HepG2 (cell line): ENCODE measurements around the gene LGALS8. TPM values are rescaled to one million over a fixed set of nuclear protein-coding genes. Genes with fewer than 3 reads are reported as not detected.

Source experiments
- ELF4 ChIP-seq: sonication (generic); formaldehyde crosslinking; IDR thresholded peaks from 2 replicates; pipeline ENCODE4 v1.5.0; 2020; ENCODE audit warnings: missing genetic modification reagents, mild to moderate bottlenecking, moderate library complexity, borderline replicate concordance
- HMGXB4 ChIP-seq, 2 experiments: sonication (generic) in 1 of 2; formaldehyde crosslinking in 1 of 2; IDR thresholded peaks; 2 replicates each; pipeline versions ENCODE4 v1.4.0 to v1.6.1; 2018 to 2020; ENCODE audit warnings: missing genetic modification reagents in 2 of 2, borderline replicate concordance in 1 of 2, low read depth in 1 of 2, mild to moderate bottlenecking in 1 of 2, missing biosample characterization in 1 of 2
- KAT7 ChIP-seq: IDR thresholded peaks from 2 replicates; pipeline ENCODE4 v1.6.1; 2018; ENCODE audit warnings: borderline replicate concordance, missing compliant biosample characterization
- MBD4 ChIP-seq: IDR thresholded peaks from 2 replicates; pipeline ENCODE4 v1.6.1; 2012; ENCODE audit warnings: low read length, inconsistent platforms, borderline replicate concordance
- MIER3 ChIP-seq: IDR thresholded peaks from 2 replicates; pipeline ENCODE4 v1.6.1; 2016; ENCODE audit warnings: missing compliant biosample characterization, borderline replicate concordance
- MTA3 ChIP-seq: sonication (generic); formaldehyde crosslinking; IDR thresholded peaks from 2 replicates; pipeline ENCODE4 v1.4.0; 2020; ENCODE audit warnings: missing genetic modification reagents
- NKX3-1 ChIP-seq: sonication (generic); formaldehyde crosslinking; IDR thresholded peaks from 2 replicates; pipeline ENCODE4 v1.5.0; 2020; ENCODE audit warnings: missing genetic modification reagents
- PBX3 ChIP-seq: sonication (generic); formaldehyde crosslinking; IDR thresholded peaks from 2 replicates; pipeline ENCODE4 v1.8.1; 2023; ENCODE audit warnings: missing genetic modification reagents, inconsistent platforms, borderline replicate concordance
- RBAK ChIP-seq: sonication (generic); formaldehyde crosslinking; IDR thresholded peaks from 2 replicates; pipeline ENCODE4 v1.5.1; 2020; ENCODE audit warnings: mild to moderate bottlenecking, missing genetic modification reagents
- SP2 ChIP-seq: sonication (generic); formaldehyde crosslinking; IDR thresholded peaks from 2 replicates; pipeline ENCODE4 v1.5.1; 2020; ENCODE audit warnings: mild to moderate bottlenecking, missing genetic modification reagents
- TERF1 ChIP-seq: sonication (generic); formaldehyde crosslinking; IDR thresholded peaks from 2 replicates; pipeline ENCODE4 v1.8.0; 2022; ENCODE audit warnings: mild to moderate bottlenecking, missing genetic modification reagents, moderate library complexity
- UBTF ChIP-seq: sonication (generic); formaldehyde crosslinking; IDR thresholded peaks from 2 replicates; pipeline ENCODE4 v1.4.0; 2020; ENCODE audit warnings: mild to moderate bottlenecking, missing genetic modification reagents
- ZBTB4 ChIP-seq: sonication (generic); formaldehyde crosslinking; IDR thresholded peaks from 2 replicates; pipeline ENCODE4 v1.4.0; 2020; ENCODE audit warnings: missing genetic modification reagents, mild to moderate bottlenecking, borderline replicate concordance
- ZNF276 ChIP-seq: sonication (generic); formaldehyde crosslinking; IDR thresholded peaks from 2 replicates; pipeline ENCODE4 v1.4.0; 2020; ENCODE audit warnings: mild to moderate bottlenecking, low read depth, missing genetic modification reagents
- ZNF33B ChIP-seq: sonication (generic); formaldehyde crosslinking; IDR thresholded peaks from 2 replicates; pipeline ENCODE4 v1.5.1; 2020; ENCODE audit warnings: mild to moderate bottlenecking, missing genetic modification reagents
- ZNF343 ChIP-seq: sonication (generic); formaldehyde crosslinking; IDR thresholded peaks from 2 replicates; pipeline ENCODE4 v1.4.0; 2020; ENCODE audit warnings: mild to moderate bottlenecking, missing genetic modification reagents
- polyA plus RNA-seq, 8 experiments: library from polyadenylated mRNA; depleted of rRNA in 3 of 8; stranded (reverse) in 7 of 8; unstranded in 1 of 8; fragments of >200 nt; fragmentation: Illumina TruSeq in 4 of 8; extraction: Trizol in 4 of 8; gene quantifications; 2 replicates each; pipeline versions ENCODE4 v1.2.1 to v1.2.3, GENCODE V29; 2011 to 2016; ENCODE audit warnings: low read depth in 4 of 8, missing spikeins in 1 of 8, mixed read lengths in 1 of 8; ENCODE audit not compliant: insufficient read depth in 1 of 8
- total RNA-seq, 5 experiments: library from RNA; depleted of rRNA; stranded (reverse); fragments of >200 nt; fragmentation: Illumina TruSeq; extraction: Trizol; gene quantifications; 2 replicates each; pipeline ENCODE4 v1.2.3, GENCODE V29; 2016; ENCODE audit warnings: low read depth in 1 of 5

LGALS8 gene
- total and polyA plus RNA-seq, 2 of the 13 experiments (the other 11 are each of a cell fraction or from before 2014, with no cell fraction given), result 29.3 to 185 TPM

GRCh38 chr1:236522937-236523703, 662 bp upstream of the LGALS8 start (continued):
- TF ChIP-seq PBX3 (no peak), UBTF (CRISPR knock-in tag) (no peak; the same call in 1 of the 2 replicates), HMGXB4 (CRISPR knock-in tag; IDR thresholded peaks at IDR 0.05; ENCODE audit: borderline replicate concordance in 1 of 2, low read depth in 1 of 2) (no peak), MTA3 (CRISPR knock-in tag) (no peak), ZNF33B (0 out of 2 replicates have a peak, but pooled peaks have one; percentile 35), MIER3 (CRISPR knock-in tag) (0 out of 2 replicates have a peak, but pooled peaks have one; percentile 59), RBAK (CRISPR knock-in tag) (no peak), MBD4 (no peak; the same call in 1 of the 2 replicates), ZNF276 (CRISPR knock-in tag) (no peak), ZNF343 (CRISPR knock-in tag) (no peak), NKX3-1 (CRISPR knock-in tag) (no peak), KAT7 (no peak), ELF4 (CRISPR knock-in tag) (no peak), TERF1 (no peak), SP2 (CRISPR knock-in tag) (no peak), ZBTB4 (CRISPR knock-in tag) (peak; percentile 70; the same call in 1 of the 2 replicates)
